Vagina (tissue), 2 donors: ENCODE results near the gene CLIP4.

Source experiments
- CTCF ChIP-seq, 3 experiments: fragments of 450-650 bp in 2 of 3; fragments of 200-600 bp in 1 of 3; sonication (generic) in 1 of 3; IDR thresholded peaks; one replicate each; pipeline ENCODE4 v1.5.1; 2017 to 2019; ENCODE audit warnings: antibody characterized with exemption in 3 of 3, mild to moderate bottlenecking in 2 of 3, moderate library complexity in 2 of 3
- POLR2A ChIP-seq, 2 donors: fragments of 450-650 bp; IDR thresholded peaks; one replicate each; pipeline ENCODE4 v1.6.1; 2017; ENCODE audit warnings: antibody characterized with exemption in 2 of 2, mild to moderate bottlenecking in 2 of 2, moderate library complexity in 2 of 2
- POLR2AphosphoS5 ChIP-seq, 2 donors: sonication (generic); formaldehyde crosslinking; IDR thresholded peaks; one replicate each; pipeline ENCODE4 v1.9.0; 2017; ENCODE audit warnings: antibody characterized with exemption in 2 of 2, mild to moderate bottlenecking in 2 of 2, low read depth in 1 of 2; ENCODE audit not compliant: insufficient read depth in 1 of 2

- TF ChIP-seq CTCF (IDR thresholded peaks at IDR 0.05) (no peak), POLR2A (IDR thresholded peaks at IDR 0.05) (no peak), POLR2AphosphoS5 (IDR thresholded peaks at IDR 0.05; ENCODE audit: insufficient read depth in 1 of 2, low read depth in 1 of 2) (no peak)
These were observed 9.3 kb downstream of the CLIP4 start for GRCh38 chr2:29124504-29124903.
